ENCODE data around the gene CFAP221. TPM values are rescaled to one million over a fixed set of nuclear protein-coding genes. Genes with fewer than 3 reads are reported as not detected.

Gene CFAP221
- total and polyA plus RNA-seq, 7 experiments from 2014 or later: not detected

- no peak for ATAC-seq
- Histone ChIP-seq H3K9me3 (ENCODE audit: control insufficient read depth in 2 of 3, low read length in 3 of 3) (no peaks in the 10 kb centered on the region), H3K27ac (ENCODE audit: low read depth, low read length) (no peak overlapping the region), H3K4me1 (ENCODE audit: control insufficient read depth in 2 of 2, insufficient read depth in 2 of 2, low read length in 2 of 2) (peaks cover 6 to 46% of the 10 kb centered on the region in 2 donors), H3K27me3 (ENCODE audit: control insufficient read depth in 2 of 2, insufficient read depth in 2 of 2, low read length in 2 of 2) (no peaks in the 10 kb centered on the region), H3K4me3 (ENCODE audit: low read length) (no peak overlapping the region), H3K36me3 (ENCODE audit: control insufficient read depth in 2 of 3, insufficient read depth in 3 of 3, low read length in 3 of 3) (no peaks in the 10 kb centered on the region)
- CTCF ChIA-PET: interaction anchor here (0.6 to 1.0 kb wide), 2 partner anchors 142 to 477 kb away, joined by 3 read pairs; no protein-coding TSS in a partner anchor
- H3K27me3 Mint-ChIP-seq: peaks cover 0 to 4% (median 0%) of the 10 kb centered on the region in 5 donors
- POLR2A ChIA-PET: interaction anchor here (1.1 to 4.9 kb wide), 3 partner anchors 20 to 477 kb away, joined by 6 to 67 read pairs (median 8); partner anchors contain the start of gene TMEM177
- H3K9me3 Mint-ChIP-seq: no peaks in the 10 kb centered on the region
- peaks cover 13 to 55% (median 49%) of the 10 kb centered on the region in 7 donors for H3K4me1 Mint-ChIP-seq
- H3K4me3 Mint-ChIP-seq: no peak overlapping the region
- H3K36me3 Mint-ChIP-seq: peaks cover 0 to 3% (median 0%) of the 10 kb centered on the region in 5 donors
- DNase-seq: no peak
- H3K27ac Mint-ChIP-seq: peak overlapping the region in 4 of 9 donors; percentile 14 to 97 (median 77)
- intact Hi-C loops (cut with micrococcal nuclease): loop anchor here in 1 of 2 donors (5.0 kb wide), 3 partner anchors 228 to 1948 kb away; partner anchors contain the start of gene CLASP1
Observed at GRCh38 chr2:119699016-119699606, 154.9 kb downstream of the CFAP221 start.

- H3K27me3 Mint-ChIP-seq: peaks cover 0 to 4% (median 0%) of the 10 kb centered on the region in 5 donors
- POLR2A ChIA-PET: interaction anchor here (1.3 to 1.6 kb wide), 2 partner anchors 22 to 476 kb away, joined by 3 to 6 read pairs; partner anchors contain the start of gene TMEM177
- no peak overlapping the region for H3K27ac Mint-ChIP-seq
Observed at GRCh38 chr2:119700866-119701265, 156.6 kb downstream of the CFAP221 start.

GRCh38 chr2:119701352-119701751 lies 157.1 kb downstream of the CFAP221 start:
- Mint-ChIP-seq H3K36me3 (peaks cover 0 to 18% (median 11%) of the 10 kb centered on the region in 5 donors), H3K4me1 (peaks cover 10 to 35% (median 26%) of the 10 kb centered on the region in 7 donors), H3K27ac (no peak overlapping the region), H3K4me3 (no peak overlapping the region), H3K27me3 (peaks cover 0 to 4% (median 0%) of the 10 kb centered on the region in 5 donors), H3K9me3 (peaks cover 0 to 1% (median 0%) of the 10 kb centered on the region in 11 donors)
- intact Hi-C loops (cut with micrococcal nuclease): loop anchor here in 1 of 2 donors (5.0 kb wide), 1 partner anchor 976 kb away; no protein-coding TSS in a partner anchor
- DNase-seq: no peak
- Histone ChIP-seq H3K27ac (ENCODE audit: low read depth, low read length) (no peak overlapping the region), H3K9me3 (ENCODE audit: control insufficient read depth in 2 of 3, low read length in 3 of 3) (peaks cover 0 to 6% (median 0%) of the 10 kb centered on the region in 3 experiments), H3K36me3 (ENCODE audit: control insufficient read depth in 2 of 3, insufficient read depth in 3 of 3, low read length in 3 of 3) (peaks cover 0 to 4% (median 0%) of the 10 kb centered on the region in 3 experiments), H3K27me3 (ENCODE audit: control insufficient read depth in 2 of 2, insufficient read depth in 2 of 2, low read length in 2 of 2) (no peaks in the 10 kb centered on the region), H3K4me1 (ENCODE audit: control insufficient read depth in 2 of 2, insufficient read depth in 2 of 2, low read length in 2 of 2) (peaks cover 6 to 25% of the 10 kb centered on the region in 2 donors), H3K4me3 (ENCODE audit: low read length) (no peak overlapping the region)
- CTCF ChIA-PET: interaction anchor here (0.9 to 4.7 kb wide), 3 partner anchors 9 to 475 kb away, joined by 3 to 33 read pairs (median 8); partner anchors contain the start of gene TMEM177
- POLR2A ChIA-PET: interaction anchor here (1.3 kb wide), 1 partner anchor 22 kb away, joined by 3 read pairs; the partner anchor contains the start of gene TMEM177
- no peak for ATAC-seq

More at GRCh38 chr2:119700866-119701265, 156.6 kb downstream of the CFAP221 start:
- DNase-seq: no peak
- Histone ChIP-seq H3K9me3 (ENCODE audit: control insufficient read depth in 2 of 3, low read length in 3 of 3) (peaks cover 0 to 6% (median 0%) of the 10 kb centered on the region in 3 experiments), H3K36me3 (ENCODE audit: control insufficient read depth in 2 of 3, insufficient read depth in 3 of 3, low read length in 3 of 3) (peaks cover 0 to 4% (median 0%) of the 10 kb centered on the region in 3 experiments), H3K4me1 (ENCODE audit: control insufficient read depth in 2 of 2, insufficient read depth in 2 of 2, low read length in 2 of 2) (peaks cover 6 to 30% of the 10 kb centered on the region in 2 donors), H3K27me3 (ENCODE audit: control insufficient read depth in 2 of 2, insufficient read depth in 2 of 2, low read length in 2 of 2) (no peaks in the 10 kb centered on the region), H3K4me3 (ENCODE audit: low read length) (no peak overlapping the region), H3K27ac (ENCODE audit: low read depth, low read length) (no peak overlapping the region)
- Mint-ChIP-seq H3K4me3 (no peak overlapping the region), H3K4me1 (peaks cover 11 to 40% (median 31%) of the 10 kb centered on the region in 7 donors), H3K36me3 (peaks cover 0 to 17% (median 11%) of the 10 kb centered on the region in 5 donors), H3K9me3 (peaks cover 0 to 1% (median 0%) of the 10 kb centered on the region in 11 donors)
- ATAC-seq: no peak
- intact Hi-C loops (cut with micrococcal nuclease): loop anchor here in 1 of 2 donors (5.0 kb wide), 1 partner anchor 976 kb away; no protein-coding TSS in a partner anchor
- CTCF ChIA-PET: interaction anchor here (1.5 to 4.7 kb wide), 2 partner anchors 23 to 475 kb away, joined by 3 to 33 read pairs; no protein-coding TSS in a partner anchor

GRCh38 chr2:119702203-119702917 lies 158.1 kb downstream of the CFAP221 start:
- Histone ChIP-seq H3K4me1 (ENCODE audit: control insufficient read depth in 2 of 2, insufficient read depth in 2 of 2, low read length in 2 of 2) (peaks cover 6 to 15% of the 10 kb centered on the region in 2 donors), H3K36me3 (ENCODE audit: control insufficient read depth in 2 of 3, insufficient read depth in 3 of 3, low read length in 3 of 3) (peaks cover 0 to 4% (median 0%) of the 10 kb centered on the region in 3 experiments), H3K9me3 (ENCODE audit: control insufficient read depth in 2 of 3, low read length in 3 of 3) (peaks cover 0 to 6% (median 0%) of the 10 kb centered on the region in 3 experiments), H3K27ac (ENCODE audit: low read depth, low read length) (no peak overlapping the region), H3K27me3 (ENCODE audit: control insufficient read depth in 2 of 2, insufficient read depth in 2 of 2, low read length in 2 of 2) (no peaks in the 10 kb centered on the region), H3K4me3 (ENCODE audit: low read length) (no peak overlapping the region)
- Mint-ChIP-seq H3K36me3 (peaks cover 0 to 18% (median 11%) of the 10 kb centered on the region in 5 donors), H3K9me3 (peaks cover 0 to 1% (median 0%) of the 10 kb centered on the region in 11 donors), H3K4me3 (no peak overlapping the region), H3K4me1 (peaks cover 5 to 29% (median 19%) of the 10 kb centered on the region in 7 donors), H3K27me3 (peaks cover 0 to 4% (median 0%) of the 10 kb centered on the region in 5 donors), H3K27ac (peak overlapping the region in 1 of 9 donors; percentile 56)
- ATAC-seq: no peak
- CTCF ChIA-PET: interaction anchor here (0.6 to 4.7 kb wide), 9 partner anchors 10 to 474 kb away, joined by 3 to 33 read pairs (median 3); partner anchors contain the start of gene TMEM177
- no peak for DNase-seq
- intact Hi-C loops (cut with micrococcal nuclease): loop anchor here (1.0 to 5.0 kb wide), 6 partner anchors 50 to 978 kb away; no protein-coding TSS in a partner anchor
- POLR2A ChIA-PET: interaction anchor here (0.9 to 1.3 kb wide), 2 partner anchors 23 kb away, joined by 3 to 6 read pairs; partner anchors contain the start of gene TMEM177

GRCh38 chr2:119702918-119703401 lies 158.7 kb downstream of the CFAP221 start:
- Mint-ChIP-seq H3K36me3 (peaks cover 1 to 20% (median 12%) of the 10 kb centered on the region in 5 donors), H3K9me3 (peaks cover 0 to 1% (median 0%) of the 10 kb centered on the region in 11 donors), H3K27me3 (peaks cover 0 to 4% (median 0%) of the 10 kb centered on the region in 5 donors), H3K27ac (peak overlapping the region in 2 of 9 donors; percentile 6 to 56), H3K4me3 (no peak overlapping the region), H3K4me1 (peaks cover 0 to 23% (median 13%) of the 10 kb centered on the region in 7 donors)
- ATAC-seq (peak; percentile 92), DNase-seq (peak; percentile 26 to 69 (median 53))
- Histone ChIP-seq H3K27ac (ENCODE audit: low read depth, low read length) (no peak overlapping the region), H3K27me3 (ENCODE audit: control insufficient read depth in 2 of 2, insufficient read depth in 2 of 2, low read length in 2 of 2) (no peaks in the 10 kb centered on the region), H3K4me3 (ENCODE audit: low read length) (peak overlapping the region; percentile 16), H3K36me3 (ENCODE audit: control insufficient read depth in 2 of 3, insufficient read depth in 3 of 3, low read length in 3 of 3) (peaks cover 0 to 4% (median 0%) of the 10 kb centered on the region in 3 experiments), H3K9me3 (ENCODE audit: control insufficient read depth in 2 of 3, low read length in 3 of 3) (peaks cover 0 to 6% (median 0%) of the 10 kb centered on the region in 3 experiments), H3K4me1 (ENCODE audit: control insufficient read depth in 2 of 2, insufficient read depth in 2 of 2, low read length in 2 of 2) (peaks cover 6 to 9% of the 10 kb centered on the region in 2 donors)
- POLR2A ChIA-PET: interaction anchor here (0.9 kb wide), 1 partner anchor 24 kb away, joined by 6 read pairs; the partner anchor contains the start of gene TMEM177
- intact Hi-C loops (cut with micrococcal nuclease): loop anchor here (1.0 to 5.0 kb wide), 11 partner anchors 50 to 978 kb away; no protein-coding TSS in a partner anchor
- CTCF ChIA-PET: interaction anchor here (0.6 to 4.7 kb wide), 9 partner anchors 11 to 473 kb away, joined by 3 to 33 read pairs (median 3); no protein-coding TSS in a partner anchor
